Measurements from ENCODE around the gene MAPK8IP1.

- TF ChIP-seq CTCF (optimal IDR thresholded peaks at IDR 0.05 in 1 of 3, IDR thresholded peaks at IDR 0.05 in 1 of 3, conservative IDR thresholded peaks at IDR 0.05 in 1 of 3; ENCODE audit: extremely low read depth in 1 of 3, insufficient read depth in 2 of 3, low read length in 3 of 3) (no peak), EZH2 (IDR thresholded peaks at IDR 0.05; ENCODE audit: low read length) (no peak)
Measured at GRCh38 chr11:45877221-45877620, 8.2 kb upstream of the MAPK8IP1 start.

All from keratinocyte (primary cell).